ENCODE measurements around the gene SUV39H2. TPM values are rescaled to one million over a fixed set of nuclear protein-coding genes. Genes with fewer than 3 reads are reported as not detected.

SUV39H2 gene
- total and polyA plus RNA-seq, 7 experiments from 2014 or later, result 2.4 to 25.0 (median 6.8) TPM

Other genes starting within 250 kb of the SUV39H2 start
- gene FAM107B, start 104.0 kb upstream of the SUV39H2 start, total RNA-seq, result 100 to 1,000 TPM; 167 to 231 (median 189) TPM
- gene FAM107B, start 104.0 kb upstream of the SUV39H2 start, polyA plus RNA-seq, result 100 to 1,000 TPM; 213 to 236 TPM
- gene CDNF, start 40.8 kb upstream of the SUV39H2 start, total RNA-seq, result 1 to 10 TPM; 1.0 to 8.4 (median 4.9) TPM
- gene CDNF, start 40.8 kb upstream of the SUV39H2 start, polyA plus RNA-seq, result 1 to 10 TPM; 3.0 to 5.3 TPM
- 10 to 100 TPM; 14.1 to 23.8 (median 17.6) TPM for gene HSPA14, start 40.6 kb upstream of the SUV39H2 start, total RNA-seq
- 10 to 100 TPM; 14.9 to 18.2 TPM for gene HSPA14, start 40.6 kb upstream of the SUV39H2 start, polyA plus RNA-seq
- gene MSANTD7, start 40.6 kb upstream of the SUV39H2 start, total RNA-seq, result 10 to 100 TPM; 16.2 to 31.4 (median 21.9) TPM
- gene MSANTD7, start 40.6 kb upstream of the SUV39H2 start, polyA plus RNA-seq, result 1 to 10 TPM; 7.6 to 8.3 TPM
- 10 to 100 TPM; 16.4 to 38.7 (median 24.2) TPM for gene DCLRE1C, start 75.2 kb downstream of the SUV39H2 start, total RNA-seq
- gene DCLRE1C, start 75.2 kb downstream of the SUV39H2 start, polyA plus RNA-seq, result 10 to 100 TPM; 18.1 to 32.1 TPM
- 1 to 10 TPM in 2 of 5 experiments, not detected in 3; 1.2 to 1.9 TPM for gene MEIG1, start 80.5 kb downstream of the SUV39H2 start, total RNA-seq
- 1 to 10 TPM in 1 of 2 donors, not detected in 1; 1.3 TPM for gene MEIG1, start 80.5 kb downstream of the SUV39H2 start, polyA plus RNA-seq
- gene OLAH, start 165.1 kb downstream of the SUV39H2 start, total RNA-seq, result 1 to 10 TPM in 1 of 5 experiments, not detected in 4; 3.0 TPM
- gene OLAH, start 165.1 kb downstream of the SUV39H2 start, polyA plus RNA-seq, result not detected
- gene ACBD7, start 209.9 kb downstream of the SUV39H2 start, total RNA-seq, result 1 to 10 TPM in 1 of 5 experiments, under 1 TPM in 3, not detected in 1; 0.27 to 1.5 (median 0.60) TPM
- under 1 TPM in 1 of 2 donors, not detected in 1; 0.43 TPM for gene ACBD7, start 209.9 kb downstream of the SUV39H2 start, polyA plus RNA-seq
- gene RPP38, start 218.5 kb downstream of the SUV39H2 start, total RNA-seq, result 10 to 100 TPM in 4 of 5 experiments, 1 to 10 TPM in 1; 7.6 to 22.4 (median 16.0) TPM
- 10 to 100 TPM; 16.6 to 36.3 TPM for gene RPP38, start 218.5 kb downstream of the SUV39H2 start, polyA plus RNA-seq